ENCODE measurements around the gene DLGAP4. TPM values are rescaled to one million over a fixed set of nuclear protein-coding genes. Genes with fewer than 3 reads are reported as not detected.

The DLGAP4 gene
- total and polyA plus RNA-seq, 2 of the 8 experiments (the other 6 are each of a cell fraction or from before 2014, with no cell fraction given): 41.2 to 57.2 TPM

DNA sequence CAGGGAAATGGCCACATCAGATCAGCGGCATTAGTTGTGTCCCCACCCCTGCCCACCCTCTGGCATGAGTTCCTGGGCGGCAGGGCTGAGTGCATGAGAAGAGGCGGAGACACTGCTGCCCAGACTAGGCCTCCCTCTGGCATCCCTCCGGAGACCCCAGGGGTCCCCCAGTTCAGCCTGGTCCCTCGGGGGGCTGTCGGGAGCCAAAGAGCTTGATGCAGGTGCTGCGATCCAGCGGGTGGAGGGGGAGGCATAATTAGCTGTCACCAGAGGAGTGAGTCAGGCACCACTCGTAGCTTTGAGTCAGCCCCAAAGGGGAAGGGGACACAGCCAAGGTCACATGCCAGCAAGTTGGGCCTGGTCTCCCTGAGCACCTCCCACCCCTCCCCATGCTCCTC lies 34.5 kb downstream of the DLGAP4 start:
- no peak for DNase-seq (ENCODE audit: low read depth in 1 of 2, low spot score in 2 of 2)
- Histone ChIP-seq H2AFZ (ENCODE audit: low read length) (no peak overlapping the region), H2BK5ac (ENCODE audit: low read depth, low read length) (no peak overlapping the region), H3K9me3 (ENCODE audit: insufficient read depth in 2 of 2, low read depth in 1 of 2, low read length in 1 of 2) (no peaks in the 10 kb centered on the region), H3K56ac (replicated peaks; ENCODE audit: insufficient read length, low read depth, low read length) (no peak overlapping the region), H3K9ac (replicated peaks in 1 of 4; ENCODE audit: extremely low read depth in 1 of 4, low read depth in 3 of 4, low read length in 3 of 4) (no peak overlapping the region), H3K4ac (replicated peaks; ENCODE audit: insufficient read length, low read depth, low read length) (no peak overlapping the region), H3K79me2 (ENCODE audit: control insufficient read depth in 1 of 2, insufficient read depth in 2 of 2, low read length in 2 of 2) (no peaks in the 10 kb centered on the region), H2BK12ac (ENCODE audit: low read depth, low read length) (no peak overlapping the region), H2BK15ac (ENCODE audit: low read length) (no peak overlapping the region), H3K4me1 (replicated peaks in 1 of 4; ENCODE audit: control insufficient read depth in 3 of 4, insufficient read depth in 4 of 4, low read length in 3 of 4) (peaks cover 0 to 13% (median 8%) of the 10 kb centered on the region in 4 experiments; a peak in 5 of 7 replicates), H4K20me1 (replicated peaks in 1 of 2; ENCODE audit: control insufficient read depth in 1 of 2, insufficient read depth in 2 of 2, low read length in 2 of 2) (peaks cover 0 to 6% of the 10 kb centered on the region in 2 experiments), H3K23me2 (ENCODE audit: low read depth, low read length) (no peaks in the 10 kb centered on the region), H2AK5ac (ENCODE audit: low read depth, low read length) (no peak overlapping the region), H4K8ac (ENCODE audit: extremely low read depth, insufficient read depth, low read length) (no peak overlapping the region; the same call in 1 of the 2 replicates), H3K27me3 (replicated peaks in 1 of 4; ENCODE audit: control insufficient read depth in 3 of 4, extremely low read depth in 1 of 4, insufficient read depth in 3 of 4, low read length in 3 of 4) (no peaks in the 10 kb centered on the region; a peak in 3 of 7 replicates), H4K5ac (ENCODE audit: insufficient read length, low read depth, low read length) (no peak overlapping the region), H2BK20ac (ENCODE audit: low read length) (no peak overlapping the region), H3K23ac (ENCODE audit: insufficient read length) (no peak overlapping the region), H3K79me1 (ENCODE audit: low read depth, low read length) (no peaks in the 10 kb centered on the region; the same call in 1 of the 2 replicates), H3K4me3 (ENCODE audit: extremely low read depth in 1 of 4, insufficient read depth in 2 of 4, low read depth in 3 of 4, low read length in 4 of 4) (no peak overlapping the region), H3K18ac (ENCODE audit: extremely low read depth, low read length) (no peak overlapping the region), H3K4me2 (ENCODE audit: insufficient read depth in 1 of 2, low read depth in 2 of 2, low read length in 2 of 2) (no peak overlapping the region), H4K91ac (replicated peaks; ENCODE audit: insufficient read length, low read length) (no peak overlapping the region), H2BK120ac (replicated peaks; ENCODE audit: low read depth, low read length) (no peak overlapping the region), H3K36me3 (ENCODE audit: control insufficient read depth in 2 of 4, insufficient read depth in 4 of 4, low read length in 3 of 4) (no peaks in the 10 kb centered on the region), H3K14ac (ENCODE audit: insufficient read length) (no peak overlapping the region), H3K27ac (ENCODE audit: low read depth, low read length) (no peak overlapping the region)
- no peak for TF ChIP-seq GABPA (IDR thresholded peaks at IDR 0.05; ENCODE audit: borderline replicate concordance, insufficient read depth, low read length)
- TF ChIP-seq, protein P1, sequence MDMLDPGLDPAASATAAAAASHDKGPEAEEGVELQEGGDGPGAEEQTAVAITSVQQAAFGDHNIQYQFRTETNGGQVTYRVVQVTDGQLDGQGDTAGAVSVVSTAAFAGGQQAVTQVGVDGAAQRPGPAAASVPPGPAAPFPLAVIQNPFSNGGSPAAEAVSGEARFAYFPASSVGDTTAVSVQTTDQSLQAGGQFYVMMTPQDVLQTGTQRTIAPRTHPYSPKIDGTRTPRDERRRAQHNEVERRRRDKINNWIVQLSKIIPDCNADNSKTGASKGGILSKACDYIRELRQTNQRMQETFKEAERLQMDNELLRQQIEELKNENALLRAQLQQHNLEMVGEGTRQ (IDR thresholded peaks at IDR 0.05; ENCODE audit: low read length): no peak
- no peak for TF ChIP-seq EP300 (IDR thresholded peaks at IDR 0.05; ENCODE audit: borderline replicate concordance in 1 of 2, low read depth in 2 of 2, low read length in 2 of 2)
- TF ChIP-seq, protein P2, sequence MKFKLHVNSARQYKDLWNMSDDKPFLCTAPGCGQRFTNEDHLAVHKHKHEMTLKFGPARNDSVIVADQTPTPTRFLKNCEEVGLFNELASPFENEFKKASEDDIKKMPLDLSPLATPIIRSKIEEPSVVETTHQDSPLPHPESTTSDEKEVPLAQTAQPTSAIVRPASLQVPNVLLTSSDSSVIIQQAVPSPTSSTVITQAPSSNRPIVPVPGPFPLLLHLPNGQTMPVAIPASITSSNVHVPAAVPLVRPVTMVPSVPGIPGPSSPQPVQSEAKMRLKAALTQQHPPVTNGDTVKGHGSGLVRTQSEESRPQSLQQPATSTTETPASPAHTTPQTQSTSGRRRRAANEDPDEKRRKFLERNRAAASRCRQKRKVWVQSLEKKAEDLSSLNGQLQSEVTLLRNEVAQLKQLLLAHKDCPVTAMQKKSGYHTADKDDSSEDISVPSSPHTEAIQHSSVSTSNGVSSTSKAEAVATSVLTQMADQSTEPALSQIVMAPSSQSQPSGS (IDR thresholded peaks at IDR 0.05; ENCODE audit: low read length): no peak
- no peak for TF ChIP-seq CBX5 (IDR thresholded peaks at IDR 0.05; ENCODE audit: low read depth, low read length)
- TF ChIP-seq SIN3A (conservative IDR thresholded peaks at IDR 0.05 in 1 of 2, IDR thresholded peaks at IDR 0.05 in 1 of 2; ENCODE audit: low read depth in 1 of 2, low read length in 2 of 2): no peak
- ChIA-PET POLR2A (ENCODE audit: partially characterized antibody) (no interaction called here), CTCF (ENCODE audit: partially characterized antibody) (interaction anchor here (0.6 to 2.1 kb wide), 8 partner anchors 8 to 504 kb away, joined by 3 to 7 read pairs (median 3); no protein-coding TSS in a partner anchor)
- FAIRE-seq: no peak
- WGBS, 2 experiments (ENCODE audit: extremely low coverage in 1 of 2, insufficient coverage in 1 of 2, insufficient read length in 1 of 2, insufficient replicate concordance in 2 of 2, low coverage in 1 of 2, low lambda C conversion rate in 2 of 2, missing lambda C conversion rate in 1 of 2): 86% methylated on average over 9 of the region's 9 CpGs; no CpG with 5 or more reads in 1 of the 2 experiments

All from H1 (cell line).